ENCODE data around the gene PLAC8. TPM values are rescaled to one million over a fixed set of nuclear protein-coding genes. Genes with fewer than 3 reads are reported as not detected.
"Not testable (repeated sequence)": the region's sequence is repeated elsewhere in the genome, so short reads cannot be mapped to it uniquely, and the experiment has no call there.

The PLAC8 gene
- total and polyA plus RNA-seq, 4 donors: 1.1 to 14.7 (median 1.4) TPM

- no peak for DNase-seq (ENCODE audit: low read depth in 4 of 6, low spot score in 6 of 6)
- Histone ChIP-seq H3K4me1 (ENCODE audit: control insufficient read depth, insufficient read depth, low read length) (peaks cover 4% of the 10 kb centered on the region), H3K27me3 (ENCODE audit: control insufficient read depth, insufficient read depth, low read length) (peaks cover 8% of the 10 kb centered on the region), H3K4me3 (ENCODE audit: low read depth, low read length) (no peak overlapping the region), H3K27ac (ENCODE audit: low read depth, low read length) (no peak overlapping the region), H3K9me3 (ENCODE audit: control insufficient read depth, insufficient read depth, low read length) (no peaks in the 10 kb centered on the region), H3K36me3 (ENCODE audit: control insufficient read depth, insufficient read depth, low read length) (no peaks in the 10 kb centered on the region)
- 78% methylated on average over 6 of the region's 9 CpGs for WGBS (ENCODE audit: insufficient coverage)
Measured at GRCh38 chr4:83107631-83108030, 6.9 kb downstream of the PLAC8 start.

DNA sequence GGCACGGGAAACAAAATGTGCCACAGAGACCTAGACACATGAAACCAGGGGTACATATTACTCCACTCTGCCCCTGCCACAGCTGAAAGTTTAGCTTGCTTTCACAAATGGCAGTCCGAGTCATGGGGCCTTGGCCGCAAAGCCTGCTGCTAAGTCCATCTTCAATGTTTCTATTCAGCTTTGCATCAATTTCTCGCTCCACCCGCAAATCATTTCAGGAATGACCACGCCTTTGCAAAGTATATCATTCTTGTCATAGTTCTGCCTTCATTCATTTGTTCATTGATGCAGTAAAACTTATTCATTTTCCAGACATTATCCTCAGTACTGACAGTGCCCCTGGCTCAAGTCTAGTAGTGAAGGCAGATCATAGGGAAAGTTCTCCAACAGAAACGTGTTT, 9.5 kb downstream of the PLAC8 start:
- no peaks in the 10 kb centered on the region for H3K9me3 ChIP-seq (ENCODE audit: control insufficient read depth, insufficient read depth, low read length)
- no peak overlapping the region for H3K27ac ChIP-seq (ENCODE audit: low read depth, low read length)
- H3K4me3 ChIP-seq (ENCODE audit: low read depth, low read length): no peak overlapping the region
- no peaks in the 10 kb centered on the region for H3K4me1 ChIP-seq (ENCODE audit: control insufficient read depth, insufficient read depth, low read length)
- H3K27me3 ChIP-seq (ENCODE audit: control insufficient read depth, insufficient read depth, low read length): peaks cover 8% of the 10 kb centered on the region
- WGBS (ENCODE audit: insufficient coverage): 93% methylated on average over 7 of the region's 7 CpGs
- H3K36me3 ChIP-seq (ENCODE audit: control insufficient read depth, insufficient read depth, low read length): no peaks in the 10 kb centered on the region
- DNase-seq (ENCODE audit: low read depth in 4 of 6, low spot score in 6 of 6): no peak

DNA sequence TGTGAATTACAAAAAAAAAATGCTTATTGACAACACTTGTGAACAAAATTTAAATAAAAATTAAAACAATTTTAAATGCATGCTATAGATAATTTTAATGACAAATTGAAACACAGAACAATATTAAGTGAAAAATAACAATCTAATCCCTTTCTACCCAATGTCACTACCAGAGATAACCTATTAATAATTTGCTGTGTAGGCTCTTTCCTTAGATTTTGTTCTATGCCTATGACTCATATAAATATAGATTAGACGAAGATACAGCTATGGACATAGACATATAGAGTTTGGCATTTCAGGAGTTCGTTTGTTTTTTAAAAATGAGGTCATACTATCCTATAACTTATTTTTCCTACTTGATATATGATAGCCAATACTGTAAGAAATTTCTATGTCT, 18.1 kb downstream of the PLAC8 start:
- Histone ChIP-seq H3K4me1 (ENCODE audit: control insufficient read depth, insufficient read depth, low read length) (no peaks in the 10 kb centered on the region), H3K4me3 (ENCODE audit: low read depth, low read length) (no peak overlapping the region), H3K27ac (ENCODE audit: low read depth, low read length) (no peak overlapping the region), H3K27me3 (ENCODE audit: control insufficient read depth, insufficient read depth, low read length) (no peaks in the 10 kb centered on the region), H3K9me3 (ENCODE audit: control insufficient read depth, insufficient read depth, low read length) (no peaks in the 10 kb centered on the region), H3K36me3 (ENCODE audit: control insufficient read depth, insufficient read depth, low read length) (no peaks in the 10 kb centered on the region)
- DNase-seq (ENCODE audit: low read depth in 4 of 6, low spot score in 6 of 6): no peak
- no CpG with 5 or more reads among the region's 2 CpGs for WGBS (ENCODE audit: insufficient coverage)

DNA sequence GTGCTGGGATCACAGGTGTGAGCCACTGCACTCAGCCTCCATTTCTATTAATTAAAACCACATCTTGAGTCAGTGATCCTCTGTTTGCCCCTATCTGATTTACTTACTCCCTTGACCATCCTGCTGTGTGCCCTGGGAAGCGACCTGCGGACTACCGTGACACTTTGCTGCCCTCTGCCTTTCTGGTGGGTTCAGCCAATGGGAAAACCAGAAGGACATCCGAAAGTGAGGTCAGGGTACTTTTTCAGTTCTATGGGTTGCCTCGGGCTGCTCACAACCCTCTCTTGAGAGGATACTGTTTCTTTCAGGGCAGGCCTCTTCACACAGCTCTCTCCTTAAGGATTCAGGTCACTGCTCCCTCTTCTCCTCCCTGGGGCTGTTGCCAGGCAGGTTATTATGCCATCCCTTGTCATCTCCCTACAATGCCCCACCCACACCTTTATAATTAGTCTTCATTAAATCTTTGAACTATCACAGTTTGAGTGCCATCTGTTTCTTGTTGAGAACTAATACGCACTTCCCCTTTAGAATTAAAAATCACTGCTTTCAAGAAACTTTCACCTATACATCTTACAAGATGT, 21.4 kb downstream of the PLAC8 start:
- no peaks in the 10 kb centered on the region for H3K36me3 ChIP-seq (ENCODE audit: control insufficient read depth, insufficient read depth, low read length)
- WGBS (ENCODE audit: insufficient coverage): 50% methylated on average over 5 of the region's 6 CpGs
- no peak for DNase-seq (ENCODE audit: low read depth in 4 of 6, low spot score in 6 of 6)
- no peaks in the 10 kb centered on the region for H3K9me3 ChIP-seq (ENCODE audit: control insufficient read depth, insufficient read depth, low read length)
- H3K27ac ChIP-seq (ENCODE audit: low read depth, low read length): no peak overlapping the region
- H3K4me3 ChIP-seq (ENCODE audit: low read depth, low read length): no peak overlapping the region
- no peaks in the 10 kb centered on the region for H3K27me3 ChIP-seq (ENCODE audit: control insufficient read depth, insufficient read depth, low read length)
- H3K4me1 ChIP-seq (ENCODE audit: control insufficient read depth, insufficient read depth, low read length): no peaks in the 10 kb centered on the region

- H3K4me3 ChIP-seq (ENCODE audit: low read depth, low read length): no peak overlapping the region
- no peaks in the 10 kb centered on the region for H3K36me3 ChIP-seq (ENCODE audit: control insufficient read depth, insufficient read depth, low read length)
- no peaks in the 10 kb centered on the region for H3K4me1 ChIP-seq (ENCODE audit: control insufficient read depth, insufficient read depth, low read length)
- H3K27ac ChIP-seq (ENCODE audit: low read depth, low read length): no peak overlapping the region
- DNase-seq (ENCODE audit: low read depth in 4 of 6, low spot score in 6 of 6): no peak
- no peaks in the 10 kb centered on the region for H3K27me3 ChIP-seq (ENCODE audit: control insufficient read depth, insufficient read depth, low read length)
- H3K9me3 ChIP-seq (ENCODE audit: control insufficient read depth, insufficient read depth, low read length): no peaks in the 10 kb centered on the region
- no CpG with 5 or more reads among the region's 2 CpGs for WGBS (ENCODE audit: insufficient coverage)
Measured at GRCh38 chr4:83089410-83090157, 24.9 kb downstream of the PLAC8 start.

GRCh38 chr4:83084956-83085355, 29.6 kb downstream of the PLAC8 start:
- not testable (repeated sequence) for H3K27ac ChIP-seq (ENCODE audit: low read depth, low read length); H3K9me3 ChIP-seq (ENCODE audit: control insufficient read depth, insufficient read depth, low read length); H3K4me3 ChIP-seq (ENCODE audit: low read depth, low read length); DNase-seq (ENCODE audit: low read depth in 4 of 6, low spot score in 6 of 6); H3K4me1 ChIP-seq (ENCODE audit: control insufficient read depth, insufficient read depth, low read length); H3K36me3 ChIP-seq (ENCODE audit: control insufficient read depth, insufficient read depth, low read length); H3K27me3 ChIP-seq (ENCODE audit: control insufficient read depth, insufficient read depth, low read length)
- 91% methylated on average over 11 of the region's 12 CpGs for WGBS (ENCODE audit: insufficient coverage)

DNA sequence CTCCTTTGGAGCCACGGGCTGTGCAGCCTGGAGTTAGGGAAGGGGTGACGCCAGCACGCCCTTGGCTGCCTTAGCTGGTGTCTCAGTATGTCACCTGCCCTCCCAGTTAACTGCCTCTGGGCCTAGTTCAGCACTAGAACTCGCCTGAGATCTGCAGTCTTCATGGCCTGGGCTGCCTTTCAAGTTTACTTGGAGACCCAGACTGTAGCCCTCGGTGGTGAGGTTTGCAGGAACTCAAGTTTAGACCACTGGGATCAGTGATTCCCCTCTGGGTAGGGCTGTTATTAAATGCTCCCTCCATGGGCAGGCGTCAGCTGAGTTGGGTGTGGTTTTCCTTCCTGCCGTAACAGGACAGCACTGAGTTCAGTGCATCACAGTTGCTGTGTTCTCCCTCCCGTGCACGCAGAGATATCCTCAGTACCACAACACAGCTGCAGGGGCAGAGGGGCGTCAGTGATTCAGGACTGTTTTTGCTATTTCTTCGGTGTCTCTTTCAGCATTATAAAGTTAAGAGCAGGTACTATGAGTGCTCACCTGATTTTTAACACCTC, 30.5 kb downstream of the PLAC8 start:
- Histone ChIP-seq H3K27me3 (ENCODE audit: control insufficient read depth, insufficient read depth, low read length) (no peaks in the 10 kb centered on the region), H3K36me3 (ENCODE audit: control insufficient read depth, insufficient read depth, low read length) (no peaks in the 10 kb centered on the region), H3K9me3 (ENCODE audit: control insufficient read depth, insufficient read depth, low read length) (no peaks in the 10 kb centered on the region), H3K4me3 (ENCODE audit: low read depth, low read length) (no peak overlapping the region), H3K27ac (ENCODE audit: low read depth, low read length) (no peak overlapping the region), H3K4me1 (ENCODE audit: control insufficient read depth, insufficient read depth, low read length) (no peaks in the 10 kb centered on the region)
- no peak for DNase-seq (ENCODE audit: low read depth in 4 of 6, low spot score in 6 of 6)
- 81% methylated on average over 7 of the region's 11 CpGs for WGBS (ENCODE audit: insufficient coverage)

GRCh38 chr4:83082777-83083176, 31.8 kb downstream of the PLAC8 start:
- Histone ChIP-seq H3K4me1 (ENCODE audit: control insufficient read depth, insufficient read depth, low read length) (no peaks in the 10 kb centered on the region), H3K27ac (ENCODE audit: low read depth, low read length) (no peak overlapping the region), H3K27me3 (ENCODE audit: control insufficient read depth, insufficient read depth, low read length) (no peaks in the 10 kb centered on the region), H3K36me3 (ENCODE audit: control insufficient read depth, insufficient read depth, low read length) (no peaks in the 10 kb centered on the region), H3K4me3 (ENCODE audit: low read depth, low read length) (no peak overlapping the region), H3K9me3 (ENCODE audit: control insufficient read depth, insufficient read depth, low read length) (no peaks in the 10 kb centered on the region)
- DNase-seq (ENCODE audit: low read depth in 4 of 6, low spot score in 6 of 6): no peak
- WGBS (ENCODE audit: insufficient coverage): 92% methylated on average over 4 of the region's 4 CpGs

- H3K27me3 ChIP-seq (ENCODE audit: control insufficient read depth, insufficient read depth, low read length): no peaks in the 10 kb centered on the region
- 93% methylated on average over 3 of the region's 6 CpGs for WGBS (ENCODE audit: insufficient coverage)
- no peaks in the 10 kb centered on the region for H3K4me1 ChIP-seq (ENCODE audit: control insufficient read depth, insufficient read depth, low read length)
Measured at GRCh38 chr4:83080561-83080960, 34.0 kb downstream of the PLAC8 start.

More at GRCh38 chr4:83080561-83080960, 34.0 kb downstream of the PLAC8 start:
- peaks cover 9% of the 10 kb centered on the region for H3K36me3 ChIP-seq (ENCODE audit: control insufficient read depth, insufficient read depth, low read length)
- no peak overlapping the region for H3K27ac ChIP-seq (ENCODE audit: low read depth, low read length)
- H3K4me3 ChIP-seq (ENCODE audit: low read depth, low read length): no peak overlapping the region
- no peak for DNase-seq (ENCODE audit: low read depth in 4 of 6, low spot score in 6 of 6)
- H3K9me3 ChIP-seq (ENCODE audit: control insufficient read depth, insufficient read depth, low read length): no peaks in the 10 kb centered on the region

All from spinal cord (tissue), 10 donors.